Suppressor macrophage treated with lipopolysaccharide for 1 hour (primary cell): Measurements from ENCODE around the gene PAQR7.
A peak's percentile ranks its signal among the peaks of the same experiment; 100 is the strongest.
"Not testable (repeated sequence)": the region's sequence is repeated elsewhere in the genome, so short reads cannot be mapped to it uniquely, and the experiment has no call there.

Experiments
- DNase-seq, 3 donors: peaks; one replicate each; pipeline ENCODE4 v3.0.0-alpha.2; 2020 to 2022

PAQR7 gene

DNA sequence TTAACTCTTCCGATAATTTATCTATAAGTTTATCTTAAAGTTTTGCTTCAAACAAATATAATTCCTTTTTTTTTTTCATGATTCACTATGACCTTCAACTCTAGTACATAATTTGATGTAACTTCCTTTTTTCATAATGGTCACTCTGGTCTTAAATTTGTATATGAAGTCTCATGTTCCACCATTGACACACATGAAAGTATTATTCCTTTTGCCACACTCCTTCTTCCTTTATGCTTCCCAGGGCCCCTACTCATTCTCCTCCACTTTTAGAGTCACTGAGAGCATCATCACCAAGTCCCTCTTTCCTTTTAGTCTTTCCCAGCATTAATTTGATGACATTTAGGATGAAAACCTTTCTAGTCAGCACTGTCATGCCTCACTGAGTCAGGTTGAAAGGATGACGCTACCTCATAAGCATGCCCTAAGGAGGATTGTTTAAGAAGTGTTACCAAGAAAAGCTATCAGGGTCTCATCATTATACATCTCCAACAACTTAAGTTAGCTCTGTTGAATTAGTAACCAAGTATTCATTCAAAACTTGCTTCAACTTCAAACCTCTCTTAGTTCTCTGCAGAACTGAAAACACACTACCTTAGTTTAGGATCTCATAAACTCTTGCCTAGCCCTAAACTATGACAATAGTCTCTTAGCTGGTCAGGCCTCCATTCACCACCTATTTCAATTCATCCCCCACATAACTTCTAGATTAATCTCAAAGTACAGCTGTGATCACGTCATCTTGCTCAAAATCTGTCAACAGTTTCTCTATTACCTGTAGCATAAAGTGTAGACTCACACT lies 30.8 kb downstream of the PAQR7 start:
- DNase-seq = peak; percentile 13 to 52 (median 51)

DNA sequence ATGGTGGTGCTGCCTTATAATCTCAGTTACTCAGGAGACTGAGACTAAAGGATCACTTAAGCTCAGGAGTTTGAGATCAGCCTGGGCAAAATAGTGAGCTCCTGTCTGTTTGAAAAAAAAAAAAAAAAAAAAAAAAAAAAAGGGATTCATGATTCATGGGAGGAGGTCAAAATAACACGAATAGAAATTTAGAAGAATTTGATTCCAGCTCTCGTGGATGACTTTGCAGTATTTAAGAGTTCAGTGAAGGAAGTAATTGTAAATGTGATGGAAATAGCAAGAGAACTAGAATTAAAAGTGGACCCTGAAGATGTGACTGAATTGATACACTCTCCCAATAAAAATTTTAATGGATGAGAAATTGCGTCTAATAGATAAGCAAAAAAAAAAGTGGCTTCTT lies 32.0 kb downstream of the PAQR7 start:
- no peak for DNase-seq

DNA sequence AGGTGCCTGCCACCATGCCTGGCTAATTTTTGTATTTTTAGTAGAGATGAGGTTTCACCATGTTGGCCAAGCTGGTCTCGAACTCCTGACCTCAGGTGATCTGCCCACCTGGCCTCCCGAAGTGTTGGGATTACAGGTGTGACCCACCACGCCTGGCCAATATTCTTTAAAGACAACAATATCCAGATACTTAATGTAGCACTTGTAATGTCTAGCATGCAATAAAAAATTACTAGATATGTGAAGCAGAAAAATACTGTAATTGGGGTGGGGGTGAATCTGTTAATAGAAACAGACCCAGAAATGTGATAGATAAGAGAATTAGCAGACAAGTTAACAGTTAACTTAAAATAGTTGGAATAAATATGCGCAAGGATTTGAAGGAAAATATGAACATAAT lies 35.7 kb downstream of the PAQR7 start:
- DNase-seq = not testable (repeated sequence)

DNA sequence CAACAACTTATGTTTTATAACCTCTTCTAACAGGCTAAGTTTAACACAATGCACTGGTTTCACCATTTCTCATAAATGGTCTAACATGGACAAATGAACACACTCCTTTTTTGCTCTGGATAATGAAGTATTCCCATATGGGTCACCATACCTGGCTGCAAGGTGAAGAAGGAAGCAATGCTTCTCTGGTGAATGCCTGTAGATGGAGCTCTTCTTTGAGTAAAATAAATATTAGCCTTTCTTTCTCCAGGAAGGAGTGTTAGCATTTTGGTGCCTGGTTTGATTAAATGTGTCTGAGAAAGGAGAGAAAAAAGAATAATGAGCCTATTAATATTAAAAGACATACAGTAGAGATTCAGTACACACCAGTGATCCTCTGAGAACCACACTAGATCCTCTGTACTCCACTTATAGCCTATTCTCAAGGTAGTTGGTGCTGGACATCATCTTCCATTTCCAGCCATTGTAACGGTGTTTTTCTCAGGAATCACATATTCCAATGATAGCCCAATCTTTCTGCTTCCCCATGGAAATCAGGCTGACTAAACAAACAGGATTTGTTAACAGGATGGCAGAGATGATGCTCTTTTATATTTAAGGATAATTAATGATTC lies 38.1 kb downstream of the PAQR7 start:
- DNase-seq = no peak

DNA sequence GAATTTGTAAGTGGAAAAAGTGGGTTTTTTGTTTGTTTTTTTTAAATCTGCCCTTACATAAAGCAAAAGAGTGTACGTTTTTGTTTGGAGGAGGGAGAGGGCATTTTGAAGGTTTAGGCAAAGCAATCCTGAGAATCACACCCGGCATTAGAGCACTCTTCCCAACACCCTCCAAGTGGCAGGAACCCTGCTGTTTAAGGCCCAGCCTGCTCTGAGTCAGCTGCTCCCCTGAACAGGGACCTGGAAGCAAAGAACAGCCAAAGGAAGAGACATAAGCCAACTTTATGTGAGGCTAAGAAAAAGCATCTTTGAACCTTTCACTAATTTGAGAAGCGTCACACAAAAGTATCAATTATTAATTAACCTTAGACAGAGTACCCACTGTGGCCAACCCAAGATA lies 38.8 kb downstream of the PAQR7 start:
- no peak for DNase-seq

DNA sequence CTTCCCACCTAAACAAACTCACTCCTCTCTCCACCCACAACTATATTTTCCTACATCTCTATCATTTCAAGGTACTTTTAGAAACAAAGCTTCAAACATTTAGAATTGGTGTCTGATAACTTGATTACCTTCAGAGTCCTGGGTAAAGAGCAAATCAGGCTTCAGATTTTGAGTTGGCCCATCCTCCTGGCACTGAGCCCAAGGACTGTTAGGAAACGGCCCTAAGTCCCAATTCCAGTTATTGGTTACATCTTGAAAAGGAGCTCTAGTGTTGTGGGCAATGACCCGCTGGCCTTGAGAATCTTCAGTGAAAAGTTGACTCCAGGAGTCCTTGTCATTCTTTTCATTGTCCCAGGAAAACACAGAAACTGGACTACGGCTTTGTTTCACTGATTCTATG lies 40.6 kb downstream of the PAQR7 start:
- DNase-seq = no peak

DNA sequence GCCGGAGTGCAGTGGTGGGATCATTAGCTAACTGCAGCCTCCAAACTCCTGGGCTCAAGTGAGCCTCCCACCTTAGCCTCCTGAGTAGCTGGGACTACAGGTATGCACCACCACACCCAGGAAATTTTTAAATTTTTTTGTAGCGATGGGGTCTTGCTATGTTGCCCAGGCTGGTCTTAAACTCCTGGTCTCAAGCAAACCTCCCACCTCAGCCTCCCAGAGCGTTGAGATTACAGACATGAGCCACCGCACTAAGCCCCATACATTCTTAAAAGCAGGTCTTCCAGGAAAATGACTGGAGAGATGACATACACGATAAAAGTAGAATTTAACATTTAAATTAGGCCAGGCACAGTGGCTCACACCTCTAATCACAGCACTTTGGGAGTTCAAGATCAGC lies 42.4 kb downstream of the PAQR7 start:
- DNase-seq = no peak

DNA sequence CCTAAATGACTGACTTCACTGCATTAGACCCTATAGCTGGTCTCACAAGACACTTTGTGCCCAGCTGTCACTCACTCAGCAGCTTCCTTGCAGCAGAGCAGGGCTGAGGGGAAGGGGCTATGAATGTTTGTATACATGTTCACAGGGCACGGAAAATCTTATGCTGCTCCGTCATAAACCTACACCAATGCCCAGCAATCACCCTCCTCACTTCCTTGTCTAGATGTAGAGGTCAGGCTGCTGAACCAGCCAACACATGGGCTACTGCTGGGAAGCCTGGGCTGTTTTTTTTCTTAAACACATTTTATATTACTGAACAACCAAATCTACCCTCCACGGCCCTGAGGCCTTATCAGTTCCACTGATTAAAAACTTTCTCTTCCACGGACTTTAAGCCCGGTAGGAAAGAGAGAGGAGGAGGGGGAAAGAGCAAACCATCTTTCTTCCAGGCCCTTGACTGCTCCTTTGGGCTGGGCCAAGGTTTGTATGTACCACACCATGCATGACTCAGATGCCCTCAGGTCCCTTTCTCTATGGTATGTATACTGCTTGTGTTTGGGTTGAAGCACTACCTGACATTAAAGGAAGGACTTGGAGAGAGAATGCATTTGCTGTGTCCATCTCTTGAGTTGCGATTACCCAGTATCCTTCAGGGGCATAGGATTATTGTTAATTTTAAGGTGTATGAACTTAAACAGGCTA lies 43.0 kb downstream of the PAQR7 start:
- DNase-seq = no peak

DNA sequence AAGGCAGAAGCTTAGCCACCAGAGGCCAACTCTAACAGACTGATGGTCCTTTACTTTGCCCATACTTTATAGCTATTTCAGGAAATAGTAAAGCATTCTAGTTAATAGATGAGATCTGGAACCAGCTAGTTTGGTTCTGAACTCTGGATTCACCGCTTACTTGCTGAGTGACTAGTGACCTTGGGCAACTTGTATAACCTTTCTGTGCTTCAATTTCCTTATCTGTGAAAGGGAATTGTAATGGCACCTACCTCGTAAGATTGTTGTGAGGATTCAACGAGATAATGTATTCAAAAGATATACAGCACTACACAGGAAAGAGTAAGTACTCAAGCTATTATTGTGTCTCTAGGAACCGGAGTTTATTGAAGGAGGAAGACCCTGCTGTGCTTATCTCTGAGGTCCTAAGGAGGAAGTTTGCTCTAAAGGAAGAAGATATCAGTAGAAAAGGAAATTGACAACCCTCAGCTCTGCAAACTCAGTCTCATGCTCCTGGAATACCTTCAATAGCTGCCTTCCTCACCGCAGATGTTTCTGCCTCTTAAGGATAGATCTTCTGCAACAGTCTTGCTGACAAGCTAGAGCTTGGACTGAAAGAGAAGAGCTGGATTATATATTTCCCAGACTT lies 43.8 kb downstream of the PAQR7 start:
- no peak for DNase-seq

DNA sequence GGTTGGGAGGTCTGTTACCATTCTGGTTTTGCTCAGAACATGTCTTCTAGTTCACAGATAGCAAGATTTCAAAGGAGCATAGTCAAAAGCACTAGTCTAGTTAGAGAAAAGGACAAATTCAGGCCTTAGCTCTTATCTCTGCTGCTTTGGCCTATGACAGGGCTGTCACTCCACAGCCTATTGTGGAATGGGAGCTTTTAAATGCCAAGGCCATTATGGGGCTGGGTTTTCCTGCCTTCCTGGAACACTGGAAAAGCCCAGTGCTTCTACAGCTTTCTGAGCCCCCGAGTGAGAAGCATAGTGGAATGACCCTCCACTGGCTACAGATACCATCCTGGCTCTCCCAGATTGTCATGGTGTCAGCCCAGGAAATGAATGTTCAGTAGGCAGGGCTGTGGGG lies 46.5 kb downstream of the PAQR7 start:
- DNase-seq = no peak

DNA sequence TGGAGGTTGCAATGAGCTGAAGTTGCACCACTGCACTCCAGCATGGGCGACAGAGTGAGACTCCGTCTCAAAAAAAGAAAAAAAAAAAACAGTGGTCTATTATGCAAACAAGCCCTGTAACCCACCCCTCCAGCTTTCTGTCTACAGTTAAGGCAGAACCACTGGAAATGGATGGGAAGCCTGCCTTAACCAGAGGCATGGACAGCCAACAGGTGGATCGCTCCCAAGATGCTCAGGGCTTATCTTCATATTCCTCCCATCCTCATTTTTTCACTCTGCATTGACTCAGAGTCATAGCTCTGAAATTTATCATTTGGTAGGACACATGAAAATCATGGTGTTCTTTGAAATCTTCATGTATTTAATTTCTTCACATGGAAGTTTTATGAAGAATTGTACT lies 47.0 kb downstream of the PAQR7 start:
- no peak for DNase-seq

DNA sequence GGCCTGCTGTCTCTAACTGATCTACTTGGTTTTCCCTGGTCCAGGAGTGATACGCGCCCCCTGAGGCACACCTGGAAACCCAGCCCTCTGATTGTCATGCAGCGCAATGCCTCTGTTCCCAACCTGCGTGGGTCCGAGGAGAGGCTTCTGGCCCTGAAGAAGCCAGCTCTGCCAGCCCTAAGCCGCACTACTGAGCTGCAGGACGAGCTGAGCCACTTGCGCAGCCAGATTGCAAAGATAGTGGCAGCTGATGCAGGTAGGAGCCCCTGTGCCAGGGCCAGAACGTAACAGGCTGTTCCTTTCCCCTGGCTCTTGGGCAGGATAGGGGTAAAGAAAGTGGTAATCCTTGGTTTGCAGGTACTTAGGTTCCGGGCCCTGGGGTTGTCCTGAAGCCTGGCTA lies 48.9 kb downstream of the PAQR7 start:
- DNase-seq = no peak

DNA sequence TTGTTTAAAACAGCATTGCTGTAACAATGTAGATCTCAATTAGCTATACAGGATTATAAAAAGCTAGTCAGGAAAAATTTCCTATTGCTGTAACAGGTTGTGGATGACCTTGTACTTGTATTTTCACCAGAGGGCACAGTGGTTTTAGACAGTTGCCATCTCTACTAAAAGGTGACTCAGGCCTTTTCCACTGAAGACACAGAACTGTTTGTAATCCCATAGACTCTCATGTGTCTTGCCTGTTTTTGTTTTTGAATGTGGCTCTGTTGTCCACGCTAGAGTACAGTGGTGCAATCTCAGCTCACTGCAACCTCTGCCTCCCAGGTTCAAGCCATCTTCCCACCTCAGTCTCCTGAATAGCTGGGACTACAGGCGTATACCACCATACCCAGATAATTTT lies 49.9 kb downstream of the PAQR7 start:
- DNase-seq = no peak

DNA sequence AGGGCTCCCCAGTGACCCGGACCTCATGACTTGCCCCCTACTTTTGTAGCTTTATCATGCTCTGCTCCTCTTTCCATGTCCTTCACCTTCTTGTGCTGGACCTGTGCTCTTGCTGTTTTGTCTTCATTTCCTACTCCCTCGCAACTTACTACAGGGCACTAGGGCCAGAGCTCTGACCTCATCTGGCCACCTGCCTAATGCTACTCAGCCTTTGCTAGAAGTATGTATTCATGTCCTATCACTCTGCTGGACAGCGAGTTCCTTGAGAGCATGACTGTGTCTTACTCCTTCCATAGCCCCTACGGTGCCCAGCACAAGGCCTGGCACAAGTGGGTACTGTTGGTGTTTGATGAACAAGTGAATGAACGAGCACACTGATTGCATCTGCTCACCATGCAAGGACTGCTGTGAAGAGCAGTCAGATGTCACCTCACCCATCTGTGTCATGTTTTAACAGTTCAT lies 53.8 kb downstream of the PAQR7 start:
- no peak for DNase-seq

DNA sequence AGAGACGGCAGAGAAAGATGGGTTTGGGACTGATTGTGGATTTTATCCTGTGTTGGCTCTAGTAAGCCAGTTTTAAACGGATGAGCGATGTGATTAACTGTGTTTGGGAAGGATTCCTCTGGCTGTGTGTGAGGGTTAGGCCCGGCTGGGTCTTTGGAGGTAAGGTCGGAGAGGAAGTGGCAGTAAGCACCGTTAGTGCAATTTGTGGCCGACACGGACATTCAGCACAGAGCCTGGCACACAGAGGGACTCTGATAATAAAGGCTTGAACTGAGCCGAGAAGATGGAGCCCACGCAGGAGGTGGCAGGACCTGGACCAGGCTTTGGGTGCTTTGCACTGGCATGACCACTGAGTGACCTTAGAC lies 54.4 kb downstream of the PAQR7 start:
- DNase-seq = no peak

DNA sequence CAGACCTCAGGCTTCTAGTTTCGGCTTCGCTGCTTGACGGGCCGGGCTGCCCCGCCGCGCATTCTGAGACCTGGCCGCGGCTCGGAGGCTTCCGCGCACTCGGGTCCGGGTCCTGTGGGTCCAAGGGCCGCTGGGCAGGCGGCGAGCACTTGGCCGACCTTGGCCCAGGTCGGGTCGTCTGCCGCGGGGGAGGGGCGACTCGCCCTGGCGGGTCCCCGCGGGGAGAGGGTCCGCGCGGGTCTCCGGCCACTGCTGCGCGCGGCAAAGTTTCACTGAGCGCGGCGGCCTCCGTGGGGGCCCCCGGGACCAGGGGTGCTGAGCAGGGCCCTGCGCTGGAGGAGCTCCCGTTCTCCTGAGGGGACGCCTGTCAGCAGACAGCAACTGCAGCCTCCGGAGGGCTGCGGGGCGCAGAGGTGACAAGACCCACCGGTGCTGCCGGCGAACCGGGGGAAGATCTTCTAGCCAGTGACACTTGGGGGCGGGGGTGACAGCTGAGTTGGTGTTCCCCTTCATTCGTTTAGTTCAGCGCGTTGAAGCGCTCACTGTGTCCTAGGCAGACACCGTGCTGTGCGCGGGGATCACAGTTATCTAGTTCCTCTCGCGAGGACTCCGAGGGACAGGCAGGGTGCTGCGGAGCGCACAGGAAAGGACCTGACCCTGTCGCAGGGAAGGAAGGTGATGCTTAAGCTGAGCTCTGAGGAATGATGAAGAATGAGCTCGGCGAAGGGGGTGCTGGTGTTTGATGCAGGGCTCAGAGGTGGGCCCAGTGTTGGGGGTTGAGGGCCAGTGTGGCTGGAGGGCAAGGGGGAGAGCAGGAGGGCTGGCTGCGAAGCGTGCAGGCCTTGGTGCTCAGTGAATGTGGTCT lies 55.0 kb downstream of the PAQR7 start:
- peak; percentile 76 to 82 (median 78) for DNase-seq

DNA sequence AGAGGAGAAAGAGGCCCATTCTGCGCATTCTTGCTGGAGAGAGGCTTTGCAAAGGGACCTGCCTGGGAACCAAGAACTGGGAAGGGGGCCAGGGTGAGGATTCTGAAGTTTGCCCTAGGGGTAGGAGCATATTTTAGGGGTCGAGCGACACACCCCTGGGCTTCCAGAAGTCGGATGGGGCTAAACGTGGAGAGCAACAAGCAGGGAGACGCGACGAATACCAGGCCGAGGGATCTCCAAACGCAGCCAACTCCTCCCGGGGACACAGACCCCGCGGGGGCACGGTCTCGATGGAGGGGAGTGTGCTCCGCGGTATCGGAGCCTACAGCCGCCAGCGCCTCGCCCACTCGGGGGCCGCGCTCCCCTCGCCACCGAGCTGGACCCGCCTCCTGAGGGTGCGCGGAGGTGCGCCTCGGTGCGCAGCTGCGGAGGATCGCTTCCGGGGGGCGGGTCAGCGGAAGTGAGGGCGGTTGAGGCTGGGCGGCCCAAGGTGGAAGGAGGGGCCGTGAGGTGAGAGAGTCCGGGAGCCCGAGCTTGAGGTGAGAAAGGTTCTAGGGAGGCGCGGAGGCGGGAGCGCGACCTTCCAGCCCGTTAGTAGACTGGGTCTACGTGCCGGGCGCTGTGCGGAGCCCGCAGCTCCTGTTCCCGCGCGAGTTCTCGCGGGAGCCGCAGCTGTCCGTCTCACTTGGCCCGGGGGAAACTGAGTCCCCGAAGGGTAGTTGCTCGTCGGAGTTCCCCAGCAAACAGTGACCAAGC lies 55.8 kb downstream of the PAQR7 start, which contains the start of gene MTFR1L:
TSS of gene MTFR1L (plus strand) at position 464 of the 756 bp plus-strand sequence. CDS start 3,151 bp downstream, outside the sequence.
- DNase-seq = peak; percentile 70 to 89 (median 78)

DNA sequence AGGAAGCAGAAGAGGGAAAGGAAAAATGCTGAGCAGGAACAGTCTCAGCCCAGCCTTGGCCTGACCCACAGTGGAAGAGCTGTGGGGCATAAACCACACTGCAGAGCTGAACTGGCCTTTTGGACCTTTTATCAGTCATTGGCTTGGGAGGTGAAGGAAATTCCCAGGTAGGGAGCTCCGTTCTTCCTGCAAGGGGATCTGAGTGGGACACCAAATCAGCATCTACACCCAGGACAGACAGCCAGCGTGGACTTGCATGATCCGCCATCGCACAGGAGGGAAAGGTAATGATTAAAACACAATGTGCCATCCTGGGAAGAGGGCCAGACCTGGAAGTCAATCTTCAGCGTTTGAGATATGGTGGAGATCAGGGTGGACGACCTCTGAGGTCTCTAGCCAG lies 56.9 kb downstream of the PAQR7 start:
- DNase-seq = no peak

DNA sequence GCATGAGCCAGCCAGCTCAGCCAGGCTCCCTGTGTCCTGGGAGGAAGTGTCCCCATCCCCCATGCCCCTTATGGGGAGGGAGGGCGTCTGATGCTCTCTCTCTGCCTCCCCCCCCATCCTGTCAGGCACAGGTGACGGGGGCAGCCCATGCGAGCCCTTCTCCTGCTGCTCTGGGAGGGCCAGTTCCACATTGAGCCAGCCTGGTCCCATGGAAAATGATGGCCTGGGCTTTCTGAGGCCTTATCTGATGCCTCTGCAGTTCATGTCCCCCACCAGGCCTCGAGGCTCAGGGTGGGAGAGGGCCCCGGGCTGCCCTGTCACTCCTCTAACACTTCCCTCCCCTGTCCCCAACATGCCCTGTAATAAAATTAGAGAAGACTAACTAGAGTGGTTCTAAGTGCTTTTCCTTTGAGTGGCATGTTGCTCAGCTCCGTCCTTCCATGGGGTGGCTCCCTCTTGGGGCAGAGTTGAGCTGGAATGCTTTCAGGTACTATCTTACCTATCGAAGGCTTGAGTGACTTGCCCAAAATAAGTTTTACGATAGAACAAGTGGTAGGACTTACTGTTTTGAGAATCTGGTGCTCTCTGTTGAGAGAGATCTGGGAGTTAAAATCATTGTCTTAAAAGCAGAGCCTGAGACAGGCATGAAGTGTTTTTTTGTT lies 57.5 kb downstream of the PAQR7 start:
- no peak for DNase-seq

DNA sequence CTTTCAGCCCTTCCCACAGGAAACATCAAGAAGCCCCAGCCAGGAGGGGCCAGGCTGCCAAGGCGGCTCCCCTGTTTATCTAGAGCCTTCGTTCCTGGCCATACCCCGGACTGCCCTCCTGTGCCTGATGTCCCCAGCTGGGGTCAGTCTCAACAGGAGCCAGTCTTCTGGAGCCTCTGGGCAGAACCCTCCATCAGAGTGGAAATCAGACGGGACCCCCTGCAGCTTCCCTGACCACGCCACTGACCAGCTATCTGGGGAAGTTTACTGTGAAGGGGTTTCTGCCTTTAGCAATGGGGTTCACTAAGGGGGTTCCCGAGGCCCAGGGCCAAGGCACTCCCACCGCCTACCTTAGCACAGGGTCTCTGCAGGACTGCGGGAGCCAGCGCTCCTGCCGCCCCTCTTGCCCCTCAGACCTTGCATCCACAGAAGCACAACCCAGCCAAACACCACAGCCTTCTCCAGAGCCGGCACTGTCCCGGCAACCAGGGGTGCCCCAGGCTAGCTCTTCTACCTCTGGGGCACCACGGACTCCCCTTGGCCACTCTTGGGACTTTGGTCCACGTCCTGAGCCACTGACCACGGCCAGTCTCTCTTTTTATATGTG lies 59.3 kb downstream of the PAQR7 start:
- no peak for DNase-seq
